Liver (tissue), 3 donors: ENCODE measurements around the gene TPRN.

Experiments
- ATF3 ChIP-seq: IDR thresholded peaks from 2 replicates; pipeline ENCODE4 v1.6.1; 2016; ENCODE audit warnings: antibody characterized with exemption
- CTCF ChIP-seq: fragments of 150-350 bp; IDR thresholded peaks from 2 replicates; pipeline ENCODE4 v1.5.1; 2017; ENCODE audit warnings: improper control_type of control experiment, low read depth, low read length; ENCODE audit not compliant: missing input control
- EGR1 ChIP-seq, 2 donors: IDR thresholded peaks; 2 replicates each; pipeline ENCODE4 v1.6.1; 2016 to 2018; ENCODE audit warnings: antibody characterized with exemption in 2 of 2, low read depth in 2 of 2
- GABPA ChIP-seq, 2 donors: IDR thresholded peaks in 1 of 2; conservative IDR thresholded peaks in 1 of 2; 2 replicates each; pipeline ENCODE4 v1.6.1; 2016; ENCODE audit warnings: antibody characterized with exemption in 2 of 2, mild to moderate bottlenecking in 1 of 2, moderate library complexity in 1 of 2
- HNF4G ChIP-seq: IDR thresholded peaks from 2 replicates; pipeline ENCODE4 v1.6.1; 2016; ENCODE audit warnings: antibody characterized with exemption
- JUND ChIP-seq, 2 donors: IDR thresholded peaks; 2 replicates each; pipeline ENCODE4 v1.6.1; 2016; ENCODE audit warnings: antibody characterized with exemption in 2 of 2
- MAX ChIP-seq: IDR thresholded peaks from 2 replicates; pipeline ENCODE4 v1.6.1; 2016; ENCODE audit warnings: antibody characterized with exemption
- NR2F2 ChIP-seq: IDR thresholded peaks from 2 replicates; pipeline ENCODE4 v1.6.1; 2016; ENCODE audit warnings: antibody characterized with exemption
- RAD21 ChIP-seq, 2 donors: IDR thresholded peaks; 2 replicates each; pipeline ENCODE4 v1.6.1; 2016; ENCODE audit warnings: antibody characterized with exemption in 2 of 2, mild to moderate bottlenecking in 2 of 2
- REST ChIP-seq: IDR thresholded peaks from 2 replicates; pipeline ENCODE4 v1.6.1; 2016; ENCODE audit warnings: antibody characterized with exemption, mild to moderate bottlenecking
- RXRA ChIP-seq, 2 donors: IDR thresholded peaks; 2 replicates each; pipeline ENCODE4 v1.6.1; 2017 to 2018; ENCODE audit warnings: antibody characterized with exemption in 2 of 2, mild to moderate bottlenecking in 1 of 2
- SP1 ChIP-seq: IDR thresholded peaks from 2 replicates; pipeline ENCODE4 v1.6.1; 2018; ENCODE audit warnings: antibody characterized with exemption, mild to moderate bottlenecking
- YY1 ChIP-seq: IDR thresholded peaks from 2 replicates; pipeline ENCODE4 v1.6.1; 2016; ENCODE audit warnings: antibody characterized with exemption, mild to moderate bottlenecking
- donor health status: healthy.
- donor health status: healthy.

- TF ChIP-seq MAX (no peak), CTCF (no peak), ATF3 (no peak), REST (no peak), JUND (IDR thresholded peaks at IDR 0.05) (no peak), YY1 (no peak), EGR1 (IDR thresholded peaks at IDR 0.05; ENCODE audit: low read depth in 2 of 2) (no peak), RXRA (IDR thresholded peaks at IDR 0.05) (no peak), SP1 (no peak), HNF4G (no peak), RAD21 (IDR thresholded peaks at IDR 0.05) (no peak), GABPA (IDR thresholded peaks at IDR 0.05 in 1 of 2, conservative IDR thresholded peaks at IDR 0.05 in 1 of 2) (no peak), NR2F2 (no peak)
Measured at GRCh38 chr9:137234758-137235423, 34.4 kb upstream of the TPRN start.
